Fibroblast of lung (primary cell): ENCODE measurements around the gene RPAP3. TPM values are rescaled to one million over a fixed set of nuclear protein-coding genes. Genes with fewer than 3 reads are reported as not detected.

Experiments
- DNase-seq, 2 donors: peaks; one replicate each; pipeline versions ENCODE4 v3.0.0 to v3.0.0-alpha.2; 2010; ENCODE audit warnings: low read depth in 2 of 2
- H2AFZ ChIP-seq: 2 replicates; pipeline ENCODE4 v1.5.1; 2012; ENCODE audit warnings: low read length, control low read depth, inconsistent platforms
- H3K27ac ChIP-seq: 2 replicates; pipeline ENCODE4 v1.5.1; 2011; ENCODE audit warnings: low read length, control low read depth; ENCODE audit not compliant: insufficient read depth
- H3K27me3 ChIP-seq: 2 replicates; pipeline ENCODE4 v1.5.1; 2011; ENCODE audit warnings: mild to moderate bottlenecking, low read length; ENCODE audit not compliant: control insufficient read depth, insufficient read depth
- H3K36me3 ChIP-seq: 2 replicates; pipeline ENCODE4 v1.5.1; 2011; ENCODE audit warnings: low read length; ENCODE audit not compliant: control insufficient read depth, insufficient read depth
- H3K4me1 ChIP-seq: 2 replicates; pipeline ENCODE4 v1.5.1; 2011; ENCODE audit warnings: low read length; ENCODE audit not compliant: control insufficient read depth, insufficient read depth; ENCODE audit errors: extremely low read depth
- H3K4me2 ChIP-seq: 2 replicates; pipeline ENCODE4 v1.5.1; 2011; ENCODE audit warnings: low read length, control low read depth; ENCODE audit not compliant: insufficient read depth; ENCODE audit errors: extremely low read depth
- H3K4me3 ChIP-seq, 4 experiments: fragments of 200-600 bp in 1 of 4; sonication (generic) in 1 of 4; replicated peaks in 1 of 4; 2 replicates each; pipeline ENCODE4 v1.5.1; 2011 to 2016; ENCODE audit warnings: low read length in 4 of 4, low read depth in 3 of 4, mild to moderate bottlenecking in 3 of 4, control low read depth in 2 of 4, inconsistent platforms in 1 of 4, mixed read lengths in 1 of 4; ENCODE audit not compliant: insufficient read depth in 1 of 4; ENCODE audit errors: control extremely low read depth in 1 of 4
- H3K79me2 ChIP-seq: 2 replicates; pipeline ENCODE4 v1.5.1; 2012; ENCODE audit warnings: mild to moderate bottlenecking, low read length, inconsistent platforms; ENCODE audit not compliant: control insufficient read depth, insufficient read depth
- H3K9ac ChIP-seq: 2 replicates; pipeline ENCODE4 v1.5.1; 2011; ENCODE audit warnings: mild to moderate bottlenecking, low read length, control low read depth; ENCODE audit not compliant: insufficient read depth
- H3K9me3 ChIP-seq: 2 replicates; pipeline ENCODE4 v1.5.1; 2012; ENCODE audit warnings: low read depth, low read length; ENCODE audit not compliant: control insufficient read depth, insufficient read depth
- H4K20me1 ChIP-seq: 2 replicates; pipeline ENCODE4 v1.5.1; 2011; ENCODE audit warnings: low read length; ENCODE audit not compliant: control insufficient read depth, insufficient read depth; ENCODE audit errors: extremely low read depth
- CTCF ChIP-seq, 2 donors: IDR thresholded peaks in 1 of 2; conservative IDR thresholded peaks in 1 of 2; 1 replicate in 1 of 2; 2 replicates in 1 of 2; pipeline ENCODE4 v1.5.1; 2011 to 2012; ENCODE audit warnings: low read length in 2 of 2, control low read depth in 1 of 2, inconsistent platforms in 1 of 2, low read depth in 1 of 2, mild to moderate bottlenecking in 1 of 2
- EZH2 ChIP-seq: IDR thresholded peaks from 2 replicates; pipeline ENCODE4 v1.5.1; 2012; ENCODE audit warnings: low read length, control low read depth, mild to moderate bottlenecking; ENCODE audit errors: missing control alignments
- polyA plus RNA-seq, 2 donors: library from polyadenylated mRNA; depleted of rRNA in 1 of 2; stranded (reverse) in 1 of 2; unstranded in 1 of 2; fragments of >200 nt; gene quantifications; 2 replicates each; pipeline ENCODE4 v1.2.1, GENCODE V29; 2011 to 2012; ENCODE audit warnings: missing spikeins in 1 of 2
- total RNA-seq: library from RNA; depleted of rRNA; stranded (reverse); fragments of >200 nt; gene quantifications from 2 replicates; pipeline ENCODE4 v1.2.1, GENCODE V29; 2014

The RPAP3 gene
- total and polyA plus RNA-seq, 2 donors (not counting 1 experiment from before 2014, with no cell fraction given): 12.1 to 23.8 TPM

DNA sequence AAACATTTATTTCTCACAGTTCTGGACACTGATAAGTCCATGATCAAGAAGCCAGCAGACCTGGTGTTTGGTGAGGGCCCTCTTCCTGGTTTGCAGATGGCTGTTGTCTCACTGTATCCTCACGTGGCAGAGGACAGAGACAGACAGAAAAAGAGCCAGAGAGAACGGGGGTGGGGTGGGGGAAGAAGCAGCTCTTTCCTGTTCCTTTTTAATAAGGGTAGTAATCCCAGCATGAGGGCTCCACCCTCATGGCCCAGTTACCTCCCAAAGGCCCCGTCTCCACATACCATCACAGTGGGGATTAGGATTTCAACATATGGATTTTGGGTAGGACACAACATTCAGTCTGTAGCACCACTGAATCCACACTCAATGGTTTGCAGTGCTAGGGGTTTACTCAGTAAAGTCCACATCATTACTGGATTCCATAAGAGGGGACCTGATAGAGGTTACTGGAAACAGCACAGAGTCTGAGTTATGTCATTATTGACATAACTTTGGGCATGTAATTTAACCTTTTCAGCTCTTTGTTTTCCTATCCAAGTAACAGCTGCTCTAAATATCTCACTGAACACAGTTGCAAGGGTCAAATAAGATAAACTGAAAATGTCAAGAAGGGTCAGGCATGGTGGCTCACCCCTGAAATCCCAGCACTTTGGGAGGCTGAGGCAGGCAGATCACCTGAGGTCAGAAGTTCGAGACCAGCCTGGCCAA, 53.2 kb downstream of the RPAP3 start:
- Histone ChIP-seq H3K9ac (no peak overlapping the region), H3K36me3 (no peaks in the 10 kb centered on the region), H3K27me3 (no peaks in the 10 kb centered on the region), H3K4me3 (no peak overlapping the region), H3K27ac (no peak overlapping the region), H3K79me2 (no peaks in the 10 kb centered on the region), H4K20me1 (no peaks in the 10 kb centered on the region), H2AFZ (no peak overlapping the region), H3K4me1 (peaks cover 7% of the 10 kb centered on the region), H3K4me2 (no peak overlapping the region), H3K9me3 (no peaks in the 10 kb centered on the region)
- DNase-seq: no peak
- TF ChIP-seq EZH2 (no peak), CTCF (conservative IDR thresholded peaks at IDR 0.05 in 1 of 2, IDR thresholded peaks at IDR 0.05 in 1 of 2; ENCODE audit: low read depth in 1 of 2, low read length in 2 of 2) (no peak)

DNA sequence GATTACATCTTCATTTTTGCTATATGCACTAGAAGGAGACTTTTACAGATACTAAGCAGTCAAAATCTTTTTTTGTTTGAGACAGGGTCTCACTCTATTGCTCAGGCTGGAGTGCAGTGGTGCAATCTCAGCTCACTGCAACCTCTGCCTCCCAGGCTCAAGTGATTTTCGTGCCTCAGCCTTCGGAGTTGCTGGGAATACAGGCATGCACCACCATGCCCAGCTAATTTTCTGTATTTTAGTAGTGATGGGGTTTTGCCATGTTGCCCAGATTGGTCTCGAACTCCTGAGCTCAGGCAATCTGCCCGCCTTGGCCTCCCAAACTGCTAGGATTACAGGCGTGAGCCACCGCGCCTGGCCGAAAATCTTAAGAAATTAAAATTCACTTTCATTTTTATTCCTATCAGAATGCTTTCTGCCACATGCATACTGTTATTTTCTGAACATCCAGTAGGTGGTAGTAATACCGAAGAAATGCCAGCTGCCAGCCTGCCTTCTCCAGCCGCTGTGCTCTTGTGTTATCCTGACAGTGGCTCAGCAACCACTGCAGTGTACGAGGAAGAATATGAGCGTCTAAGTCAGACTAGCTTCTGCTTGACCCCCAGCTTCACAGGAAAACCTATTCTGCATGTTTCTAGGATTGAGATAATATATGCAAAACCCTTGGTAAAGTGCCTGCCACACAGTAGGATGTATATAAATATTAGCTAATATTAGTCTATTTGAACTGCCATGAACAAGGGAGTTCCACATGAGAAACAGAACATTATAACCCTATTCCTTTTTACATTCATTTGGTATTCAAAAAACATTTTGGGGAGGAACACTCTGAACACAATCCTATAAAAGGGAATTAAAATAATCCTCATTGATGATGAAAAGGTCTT, 54.2 kb downstream of the RPAP3 start:
- Histone ChIP-seq H3K4me3 (no peak overlapping the region), H3K79me2 (no peaks in the 10 kb centered on the region), H3K27ac (no peak overlapping the region), H2AFZ (no peak overlapping the region), H3K27me3 (no peaks in the 10 kb centered on the region), H3K9me3 (no peaks in the 10 kb centered on the region), H3K36me3 (no peaks in the 10 kb centered on the region), H3K4me1 (peaks cover 7% of the 10 kb centered on the region), H4K20me1 (no peaks in the 10 kb centered on the region), H3K4me2 (no peak overlapping the region), H3K9ac (no peak overlapping the region)
- DNase-seq: peak; percentile 56 to 73
- no peak for TF ChIP-seq EZH2
- TF ChIP-seq CTCF (conservative IDR thresholded peaks at IDR 0.05 in 1 of 2, IDR thresholded peaks at IDR 0.05 in 1 of 2; ENCODE audit: low read depth in 1 of 2, low read length in 2 of 2): peak; percentile 57 to 74

- Histone ChIP-seq H2AFZ (no peak overlapping the region), H3K79me2 (no peaks in the 10 kb centered on the region), H3K4me2 (no peak overlapping the region), H3K36me3 (no peaks in the 10 kb centered on the region), H3K4me1 (peaks cover 7% of the 10 kb centered on the region), H3K27ac (no peak overlapping the region), H3K9me3 (no peaks in the 10 kb centered on the region), H4K20me1 (no peaks in the 10 kb centered on the region), H3K4me3 (no peak overlapping the region), H3K9ac (no peak overlapping the region), H3K27me3 (no peaks in the 10 kb centered on the region)
- TF ChIP-seq EZH2: no peak
- TF ChIP-seq CTCF (conservative IDR thresholded peaks at IDR 0.05 in 1 of 2, IDR thresholded peaks at IDR 0.05 in 1 of 2; ENCODE audit: low read depth in 1 of 2, low read length in 2 of 2): no peak
- DNase-seq: peak; percentile 26 to 32
Measured at GRCh38 chr12:47650469-47650868, 55.4 kb downstream of the RPAP3 start.
